ENCODE measurements around the gene PKN3. TPM values are rescaled to one million over a fixed set of nuclear protein-coding genes. Genes with fewer than 3 reads are reported as not detected.

The PKN3 gene
- total and polyA plus RNA-seq, 9 of the 15 experiments (the other 6 are each of a cell fraction or from before 2014, with no cell fraction given) = 0.82 to 49.2 (median 19.7) TPM

DNA sequence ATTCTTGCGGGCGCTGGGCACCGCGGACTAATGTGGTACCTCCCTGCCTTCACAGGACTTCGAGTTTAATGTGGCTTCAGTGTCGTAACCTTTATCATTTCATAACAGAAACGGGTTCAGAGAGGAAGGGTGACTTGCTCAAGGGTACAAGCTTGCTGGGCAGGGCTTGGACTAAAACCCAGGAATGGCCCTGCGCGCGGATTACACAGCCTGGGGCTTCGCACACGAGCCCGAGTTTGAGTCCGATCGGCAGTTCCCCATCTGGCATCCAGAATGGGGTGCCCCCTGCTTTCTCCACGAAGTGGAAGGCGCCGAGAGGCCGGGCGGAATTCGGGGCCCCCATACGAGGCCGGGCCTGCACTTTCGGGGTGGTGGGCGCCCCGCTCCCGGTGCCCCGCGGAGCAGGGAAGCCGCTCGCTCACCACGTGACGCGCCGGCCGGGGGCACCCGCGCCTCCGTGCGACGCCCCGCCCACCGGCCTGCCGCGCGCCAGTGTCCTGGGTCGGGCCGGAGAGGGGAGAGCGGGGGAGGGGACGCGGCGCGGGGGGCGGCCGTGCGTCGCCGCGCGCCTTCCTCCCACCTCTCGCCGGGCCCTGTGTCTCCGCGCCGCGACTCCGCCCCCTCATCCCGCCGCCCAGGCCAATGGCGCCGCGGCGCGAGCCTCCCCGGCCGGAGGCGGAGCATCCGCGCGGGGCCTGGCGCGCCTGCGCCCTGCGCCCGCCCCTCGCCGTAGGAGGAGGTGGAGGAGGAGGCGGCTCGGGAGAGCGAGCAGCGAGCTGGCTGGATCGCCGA lies 13.6 kb upstream of the PKN3 start, which contains the start of gene SET (continued):
- TF ChIP-seq, protein P1, sequence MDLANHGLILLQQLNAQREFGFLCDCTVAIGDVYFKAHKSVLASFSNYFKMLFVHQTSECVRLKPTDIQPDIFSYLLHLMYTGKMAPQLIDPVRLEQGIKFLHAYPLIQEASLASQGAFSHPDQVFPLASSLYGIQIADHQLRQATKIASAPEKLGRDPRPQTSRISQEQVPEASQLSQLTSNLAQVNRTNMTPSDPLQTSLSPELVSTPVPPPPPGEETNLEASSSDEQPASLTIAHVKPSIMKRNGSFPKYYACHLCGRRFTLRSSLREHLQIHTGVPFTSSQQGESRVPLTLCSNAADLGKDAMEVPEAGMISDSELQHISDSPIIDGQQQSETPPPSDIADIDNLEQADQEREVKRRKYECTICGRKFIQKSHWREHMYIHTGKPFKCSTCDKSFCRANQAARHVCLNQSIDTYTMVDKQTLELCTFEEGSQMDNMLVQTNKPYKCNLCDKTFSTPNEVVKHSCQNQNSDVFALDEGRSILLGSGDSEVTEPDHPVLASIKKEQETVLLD (IDR thresholded peaks at IDR 0.05) = peak; percentile 65
- TF ChIP-seq, protein P2, sequence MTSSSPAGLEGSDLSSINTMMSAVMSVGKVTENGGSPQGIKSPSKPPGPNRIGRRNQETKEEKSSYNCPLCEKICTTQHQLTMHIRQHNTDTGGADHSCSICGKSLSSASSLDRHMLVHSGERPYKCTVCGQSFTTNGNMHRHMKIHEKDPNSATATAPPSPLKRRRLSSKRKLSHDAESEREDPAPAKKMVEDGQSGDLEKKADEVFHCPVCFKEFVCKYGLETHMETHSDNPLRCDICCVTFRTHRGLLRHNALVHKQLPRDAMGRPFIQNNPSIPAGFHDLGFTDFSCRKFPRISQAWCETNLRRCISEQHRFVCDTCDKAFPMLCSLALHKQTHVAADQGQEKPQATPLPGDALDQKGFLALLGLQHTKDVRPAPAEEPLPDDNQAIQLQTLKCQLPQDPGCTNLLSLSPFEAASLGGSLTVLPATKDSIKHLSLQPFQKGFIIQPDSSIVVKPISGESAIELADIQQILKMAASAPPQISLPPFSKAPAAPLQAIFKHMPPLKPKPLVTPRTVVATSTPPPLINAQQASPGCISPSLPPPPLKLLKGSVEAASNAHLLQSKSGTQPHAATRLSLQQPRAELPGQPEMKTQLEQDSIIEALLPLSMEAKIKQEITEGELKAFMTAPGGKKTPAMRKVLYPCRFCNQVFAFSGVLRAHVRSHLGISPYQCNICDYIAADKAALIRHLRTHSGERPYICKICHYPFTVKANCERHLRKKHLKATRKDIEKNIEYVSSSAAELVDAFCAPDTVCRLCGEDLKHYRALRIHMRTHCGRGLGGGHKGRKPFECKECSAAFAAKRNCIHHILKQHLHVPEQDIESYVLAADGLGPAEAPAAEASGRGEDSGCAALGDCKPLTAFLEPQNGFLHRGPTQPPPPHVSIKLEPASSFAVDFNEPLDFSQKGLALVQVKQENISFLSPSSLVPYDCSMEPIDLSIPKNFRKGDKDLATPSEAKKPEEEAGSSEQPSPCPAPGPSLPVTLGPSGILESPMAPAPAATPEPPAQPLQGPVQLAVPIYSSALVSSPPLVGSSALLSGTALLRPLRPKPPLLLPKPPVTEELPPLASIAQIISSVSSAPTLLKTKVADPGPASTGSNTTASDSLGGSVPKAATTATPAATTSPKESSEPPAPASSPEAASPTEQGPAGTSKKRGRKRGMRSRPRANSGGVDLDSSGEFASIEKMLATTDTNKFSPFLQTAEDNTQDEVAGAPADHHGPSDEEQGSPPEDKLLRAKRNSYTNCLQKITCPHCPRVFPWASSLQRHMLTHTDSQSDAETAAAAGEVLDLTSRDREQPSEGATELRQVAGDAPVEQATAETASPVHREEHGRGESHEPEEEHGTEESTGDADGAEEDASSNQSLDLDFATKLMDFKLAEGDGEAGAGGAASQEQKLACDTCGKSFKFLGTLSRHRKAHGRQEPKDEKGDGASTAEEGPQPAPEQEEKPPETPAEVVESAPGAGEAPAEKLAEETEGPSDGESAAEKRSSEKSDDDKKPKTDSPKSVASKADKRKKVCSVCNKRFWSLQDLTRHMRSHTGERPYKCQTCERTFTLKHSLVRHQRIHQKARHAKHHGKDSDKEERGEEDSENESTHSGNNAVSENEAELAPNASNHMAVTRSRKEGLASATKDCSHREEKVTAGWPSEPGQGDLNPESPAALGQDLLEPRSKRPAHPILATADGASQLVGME (CRISPR knock-in tag; IDR thresholded peaks at IDR 0.05) = peak; percentile 93
- no peak for TF ChIP-seq BMI1 (IDR thresholded peaks at IDR 0.05; ENCODE audit: low read length)
- peak; percentile 50; the same call in 1 of the 2 replicates for TF ChIP-seq ZSCAN32 (CRISPR knock-in tag; IDR thresholded peaks at IDR 0.05)
- TF ChIP-seq ZNF561 (CRISPR knock-in tag; conservative IDR thresholded peaks at IDR 0.05) = no peak
- TF ChIP-seq, protein P3, sequence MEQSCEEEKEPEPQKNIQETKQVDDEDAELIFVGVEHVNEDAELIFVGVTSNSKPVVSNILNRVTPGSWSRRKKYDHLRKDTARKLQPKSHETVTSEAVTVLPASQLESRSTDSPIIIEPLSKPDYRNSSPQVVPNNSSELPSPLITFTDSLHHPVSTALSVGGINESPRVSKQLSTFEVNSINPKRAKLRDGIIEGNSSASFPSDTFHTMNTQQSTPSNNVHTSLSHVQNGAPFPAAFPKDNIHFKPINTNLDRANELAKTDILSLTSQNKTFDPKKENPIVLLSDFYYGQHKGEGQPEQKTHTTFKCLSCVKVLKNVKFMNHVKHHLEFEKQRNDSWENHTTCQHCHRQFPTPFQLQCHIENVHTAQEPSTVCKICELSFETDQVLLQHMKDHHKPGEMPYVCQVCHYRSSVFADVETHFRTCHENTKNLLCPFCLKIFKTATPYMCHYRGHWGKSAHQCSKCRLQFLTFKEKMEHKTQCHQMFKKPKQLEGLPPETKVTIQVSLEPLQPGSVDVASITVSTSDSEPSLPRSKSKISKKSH (CRISPR knock-in tag; IDR thresholded peaks at IDR 0.05) = peak; percentile 25; the same call in 1 of the 2 replicates
- no peak for TF ChIP-seq ARHGAP35 (IDR thresholded peaks at IDR 0.05; ENCODE audit: partially characterized antibody)
- TF ChIP-seq, protein P4, sequence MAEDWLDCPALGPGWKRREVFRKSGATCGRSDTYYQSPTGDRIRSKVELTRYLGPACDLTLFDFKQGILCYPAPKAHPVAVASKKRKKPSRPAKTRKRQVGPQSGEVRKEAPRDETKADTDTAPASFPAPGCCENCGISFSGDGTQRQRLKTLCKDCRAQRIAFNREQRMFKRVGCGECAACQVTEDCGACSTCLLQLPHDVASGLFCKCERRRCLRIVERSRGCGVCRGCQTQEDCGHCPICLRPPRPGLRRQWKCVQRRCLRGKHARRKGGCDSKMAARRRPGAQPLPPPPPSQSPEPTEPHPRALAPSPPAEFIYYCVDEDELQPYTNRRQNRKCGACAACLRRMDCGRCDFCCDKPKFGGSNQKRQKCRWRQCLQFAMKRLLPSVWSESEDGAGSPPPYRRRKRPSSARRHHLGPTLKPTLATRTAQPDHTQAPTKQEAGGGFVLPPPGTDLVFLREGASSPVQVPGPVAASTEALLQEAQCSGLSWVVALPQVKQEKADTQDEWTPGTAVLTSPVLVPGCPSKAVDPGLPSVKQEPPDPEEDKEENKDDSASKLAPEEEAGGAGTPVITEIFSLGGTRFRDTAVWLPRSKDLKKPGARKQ (CRISPR knock-in tag; IDR thresholded peaks at IDR 0.05) = peak; percentile 96
- TF ChIP-seq SMAD4 (CRISPR knock-in tag; conservative IDR thresholded peaks at IDR 0.05) = peak; percentile 96
- TF ChIP-seq, protein P5, sequence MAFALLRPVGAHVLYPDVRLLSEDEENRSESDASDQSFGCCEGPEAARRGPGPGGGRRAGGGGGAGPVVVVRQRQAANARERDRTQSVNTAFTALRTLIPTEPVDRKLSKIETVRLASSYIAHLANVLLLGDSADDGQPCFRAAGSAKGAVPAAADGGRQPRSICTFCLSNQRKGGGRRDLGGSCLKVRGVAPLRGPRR (CRISPR knock-in tag; IDR thresholded peaks at IDR 0.05) = peak; percentile 90
- no peak for TF ChIP-seq HMG20B (CRISPR knock-in tag; IDR thresholded peaks at IDR 0.05)
- TF ChIP-seq SAFB (IDR thresholded peaks at IDR 0.05; ENCODE audit: borderline replicate concordance, low read depth, low read length) = no peak
- TF ChIP-seq RBM25 (IDR thresholded peaks at IDR 0.05; ENCODE audit: low read depth, low read length, severe bottlenecking) = peak; percentile 55
- TF ChIP-seq LARP7 (IDR thresholded peaks at IDR 0.05) = no peak
- TF ChIP-seq POLR3A (IDR thresholded peaks at IDR 0.05; ENCODE audit: borderline replicate concordance, extremely low read depth, insufficient read depth, insufficient read length) = no peak
- TF ChIP-seq, protein P6, sequence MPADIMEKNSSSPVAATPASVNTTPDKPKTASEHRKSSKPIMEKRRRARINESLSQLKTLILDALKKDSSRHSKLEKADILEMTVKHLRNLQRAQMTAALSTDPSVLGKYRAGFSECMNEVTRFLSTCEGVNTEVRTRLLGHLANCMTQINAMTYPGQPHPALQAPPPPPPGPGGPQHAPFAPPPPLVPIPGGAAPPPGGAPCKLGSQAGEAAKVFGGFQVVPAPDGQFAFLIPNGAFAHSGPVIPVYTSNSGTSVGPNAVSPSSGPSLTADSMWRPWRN (IDR thresholded peaks at IDR 0.05; ENCODE audit: low read depth) = no peak

Measured in K562 (cell line).